Measurements from ENCODE around the gene VAV2. TPM values are rescaled to one million over a fixed set of nuclear protein-coding genes. Genes with fewer than 3 reads are reported as not detected.

VAV2 gene
- total and polyA plus RNA-seq, 9 of the 15 experiments (the other 6 are each of a cell fraction or from before 2014, with no cell fraction given), result 0.01 to 2.7 (median 1.0) TPM; not detected in 1

DNA sequence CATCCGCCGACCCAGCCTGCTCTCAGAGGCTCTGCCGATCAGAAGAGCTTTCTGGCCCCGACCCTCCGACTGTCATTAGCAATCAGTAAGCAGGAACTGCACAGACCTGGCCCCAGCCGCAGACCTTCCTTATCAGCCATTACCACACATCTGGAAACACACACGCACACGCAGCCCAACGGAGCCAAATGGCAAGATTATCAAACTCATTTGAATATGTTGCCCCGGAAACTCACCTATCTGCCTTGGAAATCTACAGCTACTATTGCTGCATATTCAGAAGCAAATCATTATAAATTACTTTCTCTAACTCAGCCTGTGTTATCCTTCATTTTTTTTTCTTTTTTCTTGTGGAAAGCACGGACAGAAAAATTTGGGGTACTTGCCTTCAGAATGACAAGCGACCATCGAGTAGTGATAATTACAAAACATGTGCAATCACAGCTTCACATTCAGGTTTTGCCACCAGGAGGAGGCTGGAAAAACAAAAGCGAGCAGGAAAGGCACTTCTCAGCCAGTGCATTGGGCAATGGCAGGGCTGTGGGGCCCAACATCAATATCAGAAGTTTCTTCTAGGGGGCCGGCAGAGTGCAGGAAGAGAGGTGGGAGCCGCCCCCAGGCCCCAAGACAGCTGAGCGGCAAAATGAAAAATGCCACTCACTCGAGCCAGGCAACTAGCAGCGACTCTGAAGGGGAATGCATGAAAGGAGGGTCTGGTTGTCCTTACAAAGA, 122.3 kb downstream of the VAV2 start (continued):
- TF ChIP-seq, protein P1, sequence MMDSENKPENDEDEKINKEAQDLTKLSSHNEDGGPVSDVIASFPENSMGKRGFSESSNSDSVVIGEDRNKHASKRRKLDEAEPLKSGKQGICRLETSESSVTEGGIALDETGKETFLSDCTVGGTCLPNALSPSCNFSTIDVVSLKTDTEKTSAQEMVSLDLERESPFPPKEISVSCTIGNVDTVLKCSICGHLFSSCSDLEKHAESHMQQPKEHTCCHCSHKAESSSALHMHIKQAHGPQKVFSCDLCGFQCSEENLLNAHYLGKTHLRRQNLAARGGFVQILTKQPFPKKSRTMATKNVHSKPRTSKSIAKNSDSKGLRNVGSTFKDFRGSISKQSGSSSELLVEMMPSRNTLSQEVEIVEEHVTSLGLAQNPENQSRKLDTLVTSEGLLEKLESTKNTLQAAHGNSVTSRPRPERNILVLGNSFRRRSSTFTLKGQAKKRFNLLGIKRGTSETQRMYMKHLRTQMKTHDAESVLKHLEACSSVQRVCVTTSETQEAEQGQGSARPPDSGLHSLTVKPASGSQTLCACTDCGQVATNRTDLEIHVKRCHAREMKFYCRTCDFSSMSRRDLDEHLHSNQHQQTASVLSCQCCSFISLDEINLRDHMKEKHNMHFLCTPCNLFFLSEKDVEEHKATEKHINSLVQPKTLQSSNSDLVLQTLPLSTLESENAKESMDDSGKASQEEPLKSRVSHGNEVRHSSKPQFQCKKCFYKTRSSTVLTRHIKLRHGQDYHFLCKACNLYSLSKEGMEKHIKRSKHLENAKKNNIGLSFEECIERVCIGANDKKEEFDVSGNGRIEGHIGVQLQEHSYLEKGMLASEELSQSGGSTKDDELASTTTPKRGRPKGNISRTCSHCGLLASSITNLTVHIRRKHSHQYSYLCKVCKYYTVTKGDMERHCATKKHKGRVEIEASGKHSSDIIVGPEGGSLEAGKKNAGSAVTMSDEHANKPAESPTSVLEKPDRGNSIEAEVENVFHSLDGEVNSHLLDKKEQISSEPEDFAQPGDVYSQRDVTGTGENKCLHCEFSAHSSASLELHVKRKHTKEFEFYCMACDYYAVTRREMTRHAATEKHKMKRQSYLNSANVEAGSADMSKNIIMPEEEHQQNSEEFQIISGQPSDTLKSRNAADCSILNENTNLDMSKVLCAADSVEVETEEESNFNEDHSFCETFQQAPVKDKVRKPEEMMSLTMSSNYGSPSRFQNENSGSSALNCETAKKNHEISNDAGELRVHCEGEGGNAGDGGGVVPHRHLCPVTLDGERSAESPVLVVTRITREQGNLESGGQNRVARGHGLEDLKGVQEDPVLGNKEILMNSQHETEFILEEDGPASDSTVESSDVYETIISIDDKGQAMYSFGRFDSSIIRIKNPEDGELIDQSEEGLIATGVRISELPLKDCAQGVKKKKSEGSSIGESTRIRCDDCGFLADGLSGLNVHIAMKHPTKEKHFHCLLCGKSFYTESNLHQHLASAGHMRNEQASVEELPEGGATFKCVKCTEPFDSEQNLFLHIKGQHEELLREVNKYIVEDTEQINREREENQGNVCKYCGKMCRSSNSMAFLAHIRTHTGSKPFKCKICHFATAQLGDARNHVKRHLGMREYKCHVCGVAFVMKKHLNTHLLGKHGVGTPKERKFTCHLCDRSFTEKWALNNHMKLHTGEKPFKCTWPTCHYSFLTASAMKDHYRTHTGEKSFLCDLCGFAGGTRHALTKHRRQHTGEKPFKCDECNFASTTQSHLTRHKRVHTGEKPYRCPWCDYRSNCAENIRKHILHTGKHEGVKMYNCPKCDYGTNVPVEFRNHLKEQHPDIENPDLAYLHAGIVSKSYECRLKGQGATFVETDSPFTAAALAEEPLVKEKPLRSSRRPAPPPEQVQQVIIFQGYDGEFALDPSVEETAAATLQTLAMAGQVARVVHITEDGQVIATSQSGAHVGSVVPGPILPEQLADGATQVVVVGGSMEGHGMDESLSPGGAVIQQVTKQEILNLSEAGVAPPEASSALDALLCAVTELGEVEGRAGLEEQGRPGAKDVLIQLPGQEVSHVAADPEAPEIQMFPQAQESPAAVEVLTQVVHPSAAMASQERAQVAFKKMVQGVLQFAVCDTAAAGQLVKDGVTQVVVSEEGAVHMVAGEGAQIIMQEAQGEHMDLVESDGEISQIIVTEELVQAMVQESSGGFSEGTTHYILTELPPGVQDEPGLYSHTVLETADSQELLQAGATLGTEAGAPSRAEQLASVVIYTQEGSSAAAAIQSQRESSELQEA (IDR thresholded peaks at IDR 0.05; ENCODE audit: low read depth), result no peak
- TF ChIP-seq, protein P2, sequence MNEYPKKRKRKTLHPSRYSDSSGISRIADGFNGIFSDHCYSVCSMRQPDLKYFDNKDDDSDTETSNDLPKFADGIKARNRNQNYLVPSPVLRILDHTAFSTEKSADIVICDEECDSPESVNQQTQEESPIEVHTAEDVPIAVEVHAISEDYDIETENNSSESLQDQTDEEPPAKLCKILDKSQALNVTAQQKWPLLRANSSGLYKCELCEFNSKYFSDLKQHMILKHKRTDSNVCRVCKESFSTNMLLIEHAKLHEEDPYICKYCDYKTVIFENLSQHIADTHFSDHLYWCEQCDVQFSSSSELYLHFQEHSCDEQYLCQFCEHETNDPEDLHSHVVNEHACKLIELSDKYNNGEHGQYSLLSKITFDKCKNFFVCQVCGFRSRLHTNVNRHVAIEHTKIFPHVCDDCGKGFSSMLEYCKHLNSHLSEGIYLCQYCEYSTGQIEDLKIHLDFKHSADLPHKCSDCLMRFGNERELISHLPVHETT (CRISPR knock-in tag; conservative IDR thresholded peaks at IDR 0.05 in 1 of 2, IDR thresholded peaks at IDR 0.05 in 1 of 2), result peak in 1 of 2 experiments; percentile 81; a peak in 2 of 4 replicates
- TF ChIP-seq TOE1 (IDR thresholded peaks at IDR 0.05; ENCODE audit: borderline replicate concordance) (peak; percentile 30; the same call in 1 of the 2 replicates), TOE1 (CRISPR knock-in tag; IDR thresholded peaks at IDR 0.05; ENCODE audit: borderline replicate concordance, low read depth) (no peak), PRMT5 (CRISPR knock-in tag; IDR thresholded peaks at IDR 0.05) (no peak), LEF1 (IDR thresholded peaks at IDR 0.05) (peak; percentile 70; the same call in 1 of the 2 replicates), ZNF24 (IDR thresholded peaks at IDR 0.05) (no peak), BHLHE40 (IDR thresholded peaks at IDR 0.05; ENCODE audit: low read length) (peak; percentile 89), NRF1 (conservative IDR thresholded peaks at IDR 0.05 in 1 of 2, IDR thresholded peaks at IDR 0.05 in 1 of 2) (peak; percentile 73 to 75), ZBTB1 (CRISPR knock-in tag; IDR thresholded peaks at IDR 0.05; ENCODE audit: borderline replicate concordance, low read depth) (no peak), PHB (CRISPR knock-in tag; IDR thresholded peaks at IDR 0.05) (no peak), NFIC (IDR thresholded peaks at IDR 0.05) (peak; percentile 83)
- TF ChIP-seq, protein P3, sequence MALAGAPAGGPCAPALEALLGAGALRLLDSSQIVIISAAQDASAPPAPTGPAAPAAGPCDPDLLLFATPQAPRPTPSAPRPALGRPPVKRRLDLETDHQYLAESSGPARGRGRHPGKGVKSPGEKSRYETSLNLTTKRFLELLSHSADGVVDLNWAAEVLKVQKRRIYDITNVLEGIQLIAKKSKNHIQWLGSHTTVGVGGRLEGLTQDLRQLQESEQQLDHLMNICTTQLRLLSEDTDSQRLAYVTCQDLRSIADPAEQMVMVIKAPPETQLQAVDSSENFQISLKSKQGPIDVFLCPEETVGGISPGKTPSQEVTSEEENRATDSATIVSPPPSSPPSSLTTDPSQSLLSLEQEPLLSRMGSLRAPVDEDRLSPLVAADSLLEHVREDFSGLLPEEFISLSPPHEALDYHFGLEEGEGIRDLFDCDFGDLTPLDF (CRISPR knock-in tag; IDR thresholded peaks at IDR 0.05), result no peak
- TF ChIP-seq, protein P4, sequence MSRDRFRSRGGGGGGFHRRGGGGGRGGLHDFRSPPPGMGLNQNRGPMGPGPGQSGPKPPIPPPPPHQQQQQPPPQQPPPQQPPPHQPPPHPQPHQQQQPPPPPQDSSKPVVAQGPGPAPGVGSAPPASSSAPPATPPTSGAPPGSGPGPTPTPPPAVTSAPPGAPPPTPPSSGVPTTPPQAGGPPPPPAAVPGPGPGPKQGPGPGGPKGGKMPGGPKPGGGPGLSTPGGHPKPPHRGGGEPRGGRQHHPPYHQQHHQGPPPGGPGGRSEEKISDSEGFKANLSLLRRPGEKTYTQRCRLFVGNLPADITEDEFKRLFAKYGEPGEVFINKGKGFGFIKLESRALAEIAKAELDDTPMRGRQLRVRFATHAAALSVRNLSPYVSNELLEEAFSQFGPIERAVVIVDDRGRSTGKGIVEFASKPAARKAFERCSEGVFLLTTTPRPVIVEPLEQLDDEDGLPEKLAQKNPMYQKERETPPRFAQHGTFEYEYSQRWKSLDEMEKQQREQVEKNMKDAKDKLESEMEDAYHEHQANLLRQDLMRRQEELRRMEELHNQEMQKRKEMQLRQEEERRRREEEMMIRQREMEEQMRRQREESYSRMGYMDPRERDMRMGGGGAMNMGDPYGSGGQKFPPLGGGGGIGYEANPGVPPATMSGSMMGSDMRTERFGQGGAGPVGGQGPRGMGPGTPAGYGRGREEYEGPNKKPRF (IDR thresholded peaks at IDR 0.05; ENCODE audit: low read depth, low read length), result no peak

Measured in K562 (cell line).